PC-3 (cell line): ENCODE data around the gene RPLP1.

ENCODE experiments used
- EZH2phosphoT487 ChIP-seq: fragments of 300-600 bp; sonication (generic); IDR thresholded peaks from 2 replicates; pipeline ENCODE4 v1.6.1; 2018; ENCODE audit warnings: mild to moderate bottlenecking, antibody characterized with exemption, low read length, borderline replicate concordance
- TF ChIP-seq, protein P1 (sequence below): fragments of 300-600 bp; sonication (generic); conservative IDR thresholded peaks from 2 replicates; pipeline ENCODE4 v1.5.1; 2017; ENCODE audit warnings: antibody characterized with exemption, low read depth, mild to moderate bottlenecking, low read length

DNA sequence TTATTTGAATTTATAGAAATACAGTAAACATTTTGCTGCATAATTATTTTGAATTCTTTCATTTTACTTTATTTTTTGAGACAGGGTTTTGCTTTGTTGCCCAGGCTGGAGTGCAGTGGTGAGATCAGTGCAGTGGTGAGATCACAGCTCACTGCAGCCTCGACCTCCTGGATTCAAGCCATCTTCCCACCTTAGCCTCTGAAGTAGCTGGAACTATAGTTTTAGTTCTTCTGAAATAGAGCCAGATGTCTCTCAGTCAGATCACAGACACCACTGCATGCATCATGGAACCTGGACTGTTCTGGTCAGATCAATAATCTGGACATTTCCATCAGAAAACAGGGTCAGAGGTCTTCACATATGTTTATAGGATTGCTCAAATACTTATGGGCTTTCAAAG lies 7.9 kb downstream of the RPLP1 start:
- TF ChIP-seq, protein P1, sequence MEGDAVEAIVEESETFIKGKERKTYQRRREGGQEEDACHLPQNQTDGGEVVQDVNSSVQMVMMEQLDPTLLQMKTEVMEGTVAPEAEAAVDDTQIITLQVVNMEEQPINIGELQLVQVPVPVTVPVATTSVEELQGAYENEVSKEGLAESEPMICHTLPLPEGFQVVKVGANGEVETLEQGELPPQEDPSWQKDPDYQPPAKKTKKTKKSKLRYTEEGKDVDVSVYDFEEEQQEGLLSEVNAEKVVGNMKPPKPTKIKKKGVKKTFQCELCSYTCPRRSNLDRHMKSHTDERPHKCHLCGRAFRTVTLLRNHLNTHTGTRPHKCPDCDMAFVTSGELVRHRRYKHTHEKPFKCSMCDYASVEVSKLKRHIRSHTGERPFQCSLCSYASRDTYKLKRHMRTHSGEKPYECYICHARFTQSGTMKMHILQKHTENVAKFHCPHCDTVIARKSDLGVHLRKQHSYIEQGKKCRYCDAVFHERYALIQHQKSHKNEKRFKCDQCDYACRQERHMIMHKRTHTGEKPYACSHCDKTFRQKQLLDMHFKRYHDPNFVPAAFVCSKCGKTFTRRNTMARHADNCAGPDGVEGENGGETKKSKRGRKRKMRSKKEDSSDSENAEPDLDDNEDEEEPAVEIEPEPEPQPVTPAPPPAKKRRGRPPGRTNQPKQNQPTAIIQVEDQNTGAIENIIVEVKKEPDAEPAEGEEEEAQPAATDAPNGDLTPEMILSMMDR = no peak
- no peak for TF ChIP-seq EZH2phosphoT487
